HG03175 (cell line): ENCODE results near the gene ST3GAL4.

Source experiments
- ATAC-seq: cut with Tn5 transposase; IDR thresholded peaks from one replicate; pipeline ENCODE4 v1.9.1; 2021; ENCODE audit warnings: mild to moderate bottlenecking, moderate library complexity; ENCODE audit not compliant: unreplicated experiment

Gene ST3GAL4

DNA sequence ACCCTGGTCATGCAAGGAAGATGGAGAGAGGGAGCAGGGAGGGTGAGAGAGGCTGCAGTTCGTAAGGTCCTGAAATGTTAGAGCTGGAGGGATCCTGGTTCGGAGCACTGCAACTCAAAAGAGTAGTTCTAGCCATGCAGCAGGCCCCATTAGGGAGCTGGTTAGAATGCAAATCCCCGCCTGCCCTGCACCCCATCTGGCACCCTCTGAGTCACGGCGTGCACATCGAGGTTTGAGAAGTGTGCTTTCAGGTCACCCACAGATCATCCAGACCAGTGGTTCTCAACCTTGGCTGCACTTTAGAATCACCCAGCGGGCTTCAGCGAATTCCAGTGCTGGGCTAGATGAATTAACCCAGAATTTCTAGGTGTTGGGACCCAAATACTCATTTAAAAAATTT lies 48.2 kb downstream of the ST3GAL4 start:
- ATAC-seq: peak; percentile 99

DNA sequence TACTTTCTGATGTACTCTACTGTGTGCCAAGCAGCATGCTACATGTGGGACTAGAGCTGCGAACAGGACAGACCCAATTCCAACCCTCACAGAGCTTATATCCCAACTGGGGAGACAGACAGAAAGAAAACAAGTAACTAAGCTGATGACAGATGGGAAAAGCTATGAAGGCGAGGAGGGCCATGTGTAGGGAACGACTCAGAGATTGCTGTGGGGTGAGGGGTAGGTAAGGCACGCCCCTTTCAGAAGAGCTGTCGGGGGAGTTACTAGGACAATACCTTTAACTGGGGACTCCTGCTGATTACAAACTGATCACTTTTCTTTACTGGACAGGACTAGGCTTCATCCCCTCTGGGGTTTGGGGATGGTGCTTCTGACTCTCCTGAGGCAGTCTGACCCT lies 48.9 kb downstream of the ST3GAL4 start:
- ATAC-seq: no peak

DNA sequence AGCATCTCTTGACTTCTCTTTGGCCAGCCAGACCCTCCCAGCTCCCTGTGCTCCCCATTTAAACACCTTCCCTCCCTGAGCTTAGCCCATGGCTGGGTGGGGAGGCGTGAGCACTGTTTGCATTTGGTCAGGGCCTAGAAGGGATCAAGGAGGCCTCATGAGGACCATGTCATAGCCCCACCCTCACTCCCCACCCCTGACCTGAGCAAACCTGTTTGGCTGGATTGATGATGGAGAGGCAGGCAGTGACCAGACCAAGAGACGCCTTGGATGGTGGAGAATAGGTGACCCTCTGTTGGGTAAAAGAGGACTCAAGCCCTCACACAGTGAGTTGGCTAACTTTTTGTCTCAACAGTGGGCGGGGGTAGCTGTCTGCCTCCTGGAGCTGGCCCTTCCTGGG lies 49.9 kb downstream of the ST3GAL4 start:
- ATAC-seq: no peak

DNA sequence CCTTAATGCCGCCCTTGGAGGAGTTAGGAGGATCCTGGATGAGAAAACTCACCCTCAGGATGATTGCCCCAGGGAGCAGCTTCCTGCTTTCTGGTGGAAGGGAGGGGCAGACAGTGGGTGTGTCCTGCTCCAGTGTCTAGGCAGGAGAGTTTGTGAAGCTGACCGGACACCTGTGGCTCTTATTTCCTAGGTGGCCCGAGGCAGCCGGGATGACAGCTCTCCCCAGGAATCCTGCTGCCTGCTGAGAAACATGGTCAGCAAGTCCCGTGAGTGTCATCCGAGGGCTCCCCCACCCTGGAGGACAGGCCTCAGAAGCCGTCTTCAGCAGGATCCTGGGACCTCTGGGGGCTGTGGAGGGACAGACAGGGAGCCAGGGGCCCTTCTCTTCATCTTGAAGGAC lies 50.4 kb downstream of the ST3GAL4 start:
- no peak for ATAC-seq

DNA sequence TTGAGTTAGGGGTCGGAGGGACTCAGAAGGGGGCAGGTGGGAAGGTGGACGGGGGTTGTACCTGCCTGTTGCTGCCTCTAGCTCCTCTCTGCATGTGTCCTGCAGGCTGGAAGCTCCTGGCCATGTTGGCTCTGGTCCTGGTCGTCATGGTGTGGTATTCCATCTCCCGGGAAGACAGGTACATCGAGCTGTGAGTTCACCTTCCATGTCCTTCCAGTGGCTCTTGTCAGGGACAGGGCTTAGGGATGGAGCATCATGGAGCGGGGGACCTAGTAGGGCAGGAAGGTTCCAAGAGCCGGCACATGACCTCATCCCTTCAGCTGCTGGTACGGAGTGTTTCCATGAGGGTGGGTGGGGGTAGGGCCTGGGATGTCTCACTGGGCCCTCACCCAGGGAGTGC lies 50.9 kb downstream of the ST3GAL4 start:
- no peak for ATAC-seq

DNA sequence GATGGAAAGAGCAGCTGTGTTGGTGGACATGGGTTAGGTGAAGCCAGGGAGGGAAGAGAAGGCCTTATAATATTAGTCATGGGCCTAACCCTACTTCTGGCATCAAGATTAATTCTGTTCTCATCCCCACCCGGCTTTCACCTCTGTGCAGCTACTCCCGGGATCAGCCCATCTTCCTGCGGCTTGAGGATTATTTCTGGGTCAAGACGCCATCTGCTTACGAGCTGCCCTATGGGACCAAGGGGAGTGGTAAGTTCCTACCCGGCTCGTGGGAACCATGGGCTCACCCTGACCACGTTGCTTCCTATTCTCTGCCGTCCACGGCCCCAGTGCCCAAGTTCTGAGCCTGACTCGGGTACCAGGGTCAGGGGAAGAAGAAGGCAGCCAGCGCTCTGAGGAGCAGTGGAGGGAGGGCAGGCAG lies 51.6 kb downstream of the ST3GAL4 start:
- ATAC-seq: no peak

DNA sequence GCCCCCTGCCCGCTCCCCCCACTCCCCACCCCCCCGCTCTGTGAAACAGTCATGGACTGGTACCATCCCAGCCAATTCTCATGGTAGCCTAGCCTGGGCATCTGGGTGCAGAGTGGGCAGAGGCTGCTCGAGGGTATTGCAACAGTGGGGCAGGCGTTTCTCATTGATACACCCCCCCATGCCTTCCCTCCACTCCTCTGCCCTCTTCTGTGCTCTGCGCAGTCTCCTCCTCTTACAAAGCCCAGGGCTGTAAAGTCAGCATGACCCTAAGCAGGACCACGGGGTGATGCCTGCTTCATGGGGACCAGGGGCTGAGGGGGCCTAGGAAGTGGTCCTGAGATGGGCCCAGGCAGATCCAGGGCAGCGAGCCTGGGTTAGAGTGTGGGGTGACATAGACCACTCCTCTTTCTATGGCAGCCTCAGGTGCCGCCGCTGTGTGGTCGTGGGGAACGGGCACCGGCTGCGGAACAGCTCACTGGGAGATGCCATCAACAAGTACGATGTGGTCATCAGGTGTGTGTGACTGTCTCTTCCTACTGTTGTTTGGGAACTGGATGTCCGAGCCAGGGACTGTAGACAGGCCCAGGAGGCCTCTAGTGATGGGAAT lies 52.3 kb downstream of the ST3GAL4 start:
- ATAC-seq: no peak

DNA sequence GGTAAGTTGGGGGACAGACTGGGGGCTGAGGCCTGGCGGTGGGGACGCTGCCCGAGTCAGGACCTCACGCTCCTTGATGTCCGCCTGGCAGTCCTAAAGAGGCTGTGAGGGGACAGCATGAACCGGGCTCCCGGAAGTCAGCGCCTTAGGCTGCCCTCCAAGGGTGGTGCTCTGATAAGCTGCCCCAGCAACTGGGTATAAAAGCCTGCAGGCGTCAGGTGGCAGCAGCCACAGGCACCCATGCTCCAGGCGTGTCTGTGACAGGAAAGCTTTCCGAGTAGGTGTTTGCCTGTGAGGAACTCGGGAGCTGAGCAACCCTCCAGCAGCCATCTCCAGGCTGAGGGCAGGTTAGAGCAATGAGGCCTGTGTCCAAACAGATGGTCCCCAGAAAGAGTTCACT lies 53.0 kb downstream of the ST3GAL4 start:
- no peak for ATAC-seq

DNA sequence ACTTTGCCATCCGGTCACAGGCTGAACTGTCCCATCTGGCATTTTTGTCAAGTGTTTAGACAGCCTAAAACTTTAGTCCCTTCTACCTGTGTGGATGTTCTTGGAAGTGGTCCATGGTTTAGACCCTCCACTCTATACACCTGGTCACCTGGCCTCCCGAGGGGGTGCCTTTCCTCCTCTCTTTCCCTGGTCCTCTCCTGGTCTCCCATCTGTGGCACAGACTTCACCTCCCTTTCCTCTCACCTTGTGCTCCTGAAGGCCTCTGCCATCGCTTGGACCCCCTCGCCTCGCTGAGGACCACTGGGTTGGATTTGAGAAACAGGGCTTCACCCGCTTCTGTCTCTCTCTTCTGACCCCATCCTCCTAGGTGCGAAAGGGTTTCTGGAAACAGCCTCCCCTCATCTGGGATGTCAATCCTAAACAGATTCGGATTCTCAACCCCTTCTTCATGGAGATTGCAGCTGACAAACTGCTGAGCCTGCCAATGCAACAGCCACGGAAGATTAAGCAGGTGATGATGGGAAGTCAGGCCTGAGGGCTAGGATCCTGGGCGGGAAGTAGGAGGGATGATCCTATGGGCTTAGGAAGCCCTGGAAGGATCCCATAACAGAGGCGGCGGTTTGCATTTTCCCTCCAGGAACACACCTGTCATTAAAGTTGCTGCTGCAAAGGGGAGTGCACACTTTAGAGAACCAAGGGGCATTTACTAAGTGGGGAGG lies 53.6 kb downstream of the ST3GAL4 start:
- no peak for ATAC-seq

DNA sequence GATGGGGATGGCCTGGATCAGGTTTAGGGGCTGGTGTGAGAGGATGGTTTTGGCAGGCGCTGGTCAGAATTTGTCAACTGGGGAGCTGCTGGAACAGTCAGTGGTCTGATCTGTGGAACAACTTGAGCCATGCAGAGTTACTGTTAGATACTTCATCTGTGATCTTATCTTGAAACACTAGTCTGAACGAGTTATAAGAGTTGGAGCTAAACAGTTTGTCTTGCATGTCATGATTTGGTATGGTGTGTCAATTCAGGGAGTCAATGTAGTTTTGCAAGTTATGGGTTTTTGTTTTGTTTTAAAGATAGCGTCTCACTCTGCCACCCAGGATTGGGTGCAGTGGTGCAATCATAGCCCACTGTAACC lies 54.1 kb downstream of the ST3GAL4 start:
- no peak for ATAC-seq

DNA sequence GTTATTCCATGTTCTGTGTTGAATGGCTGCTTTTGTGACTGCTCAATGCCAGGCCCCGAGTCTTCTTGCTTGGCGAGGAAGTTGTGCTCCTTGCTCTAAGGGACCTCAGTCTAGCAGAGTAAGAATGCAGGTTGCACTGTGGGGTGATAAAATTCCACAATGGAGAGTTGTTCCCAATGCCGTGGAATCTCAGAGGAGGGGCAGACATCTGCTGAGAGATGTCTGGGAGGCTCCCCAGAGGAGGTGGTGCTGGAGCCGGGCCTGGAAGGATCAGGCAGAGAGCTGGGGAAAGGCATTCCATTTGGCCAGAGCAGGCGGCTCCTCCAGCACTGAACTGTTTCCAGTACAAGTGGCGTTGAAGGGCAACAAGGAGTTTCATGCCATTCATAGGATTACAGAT lies 55.2 kb downstream of the ST3GAL4 start:
- no peak for ATAC-seq

DNA sequence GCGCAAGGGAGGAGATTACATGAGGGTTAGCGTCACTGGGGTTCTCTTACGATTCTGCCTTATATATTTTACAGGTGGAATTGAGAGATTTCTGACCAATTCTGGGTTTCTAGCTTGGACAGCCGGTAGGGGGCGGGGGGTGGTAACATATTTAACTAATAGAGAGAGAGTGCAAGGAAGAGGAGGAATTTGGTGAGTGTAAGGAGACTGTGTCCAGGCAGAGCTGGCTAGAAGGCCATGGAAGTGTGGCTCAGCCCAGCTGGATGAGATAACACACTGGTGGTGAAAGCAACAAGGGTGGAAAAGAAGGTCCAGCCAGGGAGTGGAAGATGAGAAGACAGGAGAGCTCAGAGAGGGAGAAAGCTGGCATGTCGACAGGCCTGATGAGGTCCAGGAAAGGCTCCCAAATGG lies 56.5 kb downstream of the ST3GAL4 start:
- no peak for ATAC-seq

DNA sequence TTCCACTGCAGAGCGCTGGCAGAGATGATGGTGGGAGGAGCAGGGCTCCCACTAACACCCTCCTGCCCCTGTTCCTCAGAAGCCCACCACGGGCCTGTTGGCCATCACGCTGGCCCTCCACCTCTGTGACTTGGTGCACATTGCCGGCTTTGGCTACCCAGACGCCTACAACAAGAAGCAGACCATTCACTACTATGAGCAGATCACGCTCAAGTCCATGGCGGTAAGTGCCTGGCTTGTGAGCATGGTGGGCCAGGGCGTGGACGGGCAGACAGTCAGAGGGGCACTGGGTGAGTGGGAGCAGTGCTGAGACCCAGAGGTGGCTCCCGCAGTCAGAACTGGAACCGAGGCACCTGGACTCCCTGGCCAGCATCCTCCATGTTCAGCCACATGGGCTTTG lies 57.9 kb downstream of the ST3GAL4 start:
- ATAC-seq: no peak

DNA sequence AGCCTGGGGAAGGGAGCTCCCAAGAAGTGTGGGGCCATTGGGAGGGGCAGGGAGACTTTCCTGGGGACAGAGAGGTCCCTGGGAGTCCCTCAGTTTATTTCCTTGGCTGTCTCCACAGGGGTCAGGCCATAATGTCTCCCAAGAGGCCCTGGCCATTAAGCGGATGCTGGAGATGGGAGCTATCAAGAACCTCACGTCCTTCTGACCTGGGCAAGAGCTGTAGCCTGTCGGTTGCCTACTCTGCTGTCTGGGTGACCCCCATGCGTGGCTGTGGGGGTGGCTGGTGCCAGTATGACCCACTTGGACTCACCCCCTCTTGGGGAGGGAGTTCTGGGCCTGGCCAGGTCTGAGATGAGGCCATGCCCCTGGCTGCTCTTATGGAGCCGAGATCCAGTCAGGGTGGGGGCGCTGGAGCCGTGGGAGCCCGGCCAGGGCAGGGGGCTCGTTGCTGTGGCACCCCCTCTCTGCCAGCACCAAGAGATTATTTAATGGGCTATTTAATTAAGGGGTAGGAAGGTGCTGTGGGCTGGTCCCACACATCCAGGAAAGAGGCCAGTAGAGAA lies 58.4 kb downstream of the ST3GAL4 start:
- no peak for ATAC-seq

DNA sequence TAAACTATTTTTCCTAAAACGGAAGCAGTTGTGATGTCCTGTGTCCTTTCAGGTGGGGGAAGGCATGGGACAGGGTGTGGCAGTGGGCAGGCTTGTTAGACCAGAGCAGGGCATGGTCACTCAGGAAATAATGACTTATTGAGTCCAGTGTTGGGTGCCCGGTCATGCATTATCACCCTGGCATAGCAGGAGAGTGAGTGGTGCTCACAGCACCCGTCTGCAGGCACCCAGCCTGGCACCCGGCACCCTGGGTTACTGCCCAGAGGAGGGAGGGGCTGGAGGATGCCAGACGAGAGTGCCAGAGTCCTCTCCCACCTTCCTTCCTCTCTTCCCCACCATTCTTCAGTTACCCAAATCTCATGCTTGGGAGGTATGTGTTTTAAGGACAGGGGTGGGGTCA lies 59.1 kb downstream of the ST3GAL4 start:
- no peak for ATAC-seq

DNA sequence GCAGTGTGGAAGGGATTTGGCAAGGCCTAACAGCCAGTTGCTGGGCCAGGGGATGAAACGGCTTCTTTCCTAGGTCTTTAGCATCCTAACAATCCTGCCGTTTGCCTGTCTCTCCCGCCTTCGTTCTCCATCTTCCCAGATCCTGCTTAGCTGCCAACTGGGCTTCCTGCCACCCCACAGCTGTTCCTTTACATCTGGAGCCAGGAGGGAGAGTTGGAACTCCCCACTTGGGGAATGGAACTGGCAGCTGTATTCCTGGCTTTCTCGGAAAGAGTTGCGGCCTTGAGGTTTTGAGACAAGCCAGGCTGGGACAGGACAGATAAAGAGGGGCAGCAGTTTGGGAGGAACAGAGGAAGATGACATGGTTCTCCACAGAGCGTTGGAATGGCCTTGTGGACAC lies 59.6 kb downstream of the ST3GAL4 start:
- no peak for ATAC-seq

DNA sequence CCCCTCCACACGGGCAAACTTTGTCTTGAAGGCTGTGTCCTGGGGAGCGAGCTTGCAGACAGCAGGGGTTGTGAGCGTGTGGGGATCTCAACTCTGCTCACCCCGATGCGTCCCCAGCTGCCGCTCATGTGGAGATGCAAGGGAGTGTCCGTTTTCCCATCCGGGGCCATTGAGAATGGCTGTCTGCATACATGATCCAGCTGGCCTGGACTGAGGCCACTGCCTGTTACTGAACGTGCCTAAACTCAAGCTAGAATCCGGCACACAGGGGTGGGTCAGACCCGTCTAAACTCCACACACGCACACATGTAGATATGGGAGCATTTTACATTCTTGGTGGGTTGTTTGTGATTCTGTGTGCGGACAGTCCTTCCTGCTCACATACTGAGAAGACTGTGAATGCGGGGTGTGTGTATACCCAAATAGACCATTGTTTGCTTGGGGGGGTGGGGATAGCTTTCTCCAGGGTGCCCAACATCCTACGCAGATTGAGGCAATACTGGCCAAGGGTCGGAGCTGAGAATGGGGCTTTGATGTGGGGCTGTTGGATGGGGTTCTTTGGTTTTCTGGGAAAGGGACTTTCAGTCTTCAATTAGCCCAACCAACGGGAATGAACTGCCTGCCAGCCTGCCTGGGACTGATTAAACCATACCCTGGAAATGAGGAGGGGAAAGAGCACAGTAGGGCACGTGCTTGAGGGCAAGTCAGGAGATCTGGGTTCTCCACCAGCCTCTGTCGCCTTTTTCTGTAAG lies 60.4 kb downstream of the ST3GAL4 start:
- ATAC-seq: no peak

DNA sequence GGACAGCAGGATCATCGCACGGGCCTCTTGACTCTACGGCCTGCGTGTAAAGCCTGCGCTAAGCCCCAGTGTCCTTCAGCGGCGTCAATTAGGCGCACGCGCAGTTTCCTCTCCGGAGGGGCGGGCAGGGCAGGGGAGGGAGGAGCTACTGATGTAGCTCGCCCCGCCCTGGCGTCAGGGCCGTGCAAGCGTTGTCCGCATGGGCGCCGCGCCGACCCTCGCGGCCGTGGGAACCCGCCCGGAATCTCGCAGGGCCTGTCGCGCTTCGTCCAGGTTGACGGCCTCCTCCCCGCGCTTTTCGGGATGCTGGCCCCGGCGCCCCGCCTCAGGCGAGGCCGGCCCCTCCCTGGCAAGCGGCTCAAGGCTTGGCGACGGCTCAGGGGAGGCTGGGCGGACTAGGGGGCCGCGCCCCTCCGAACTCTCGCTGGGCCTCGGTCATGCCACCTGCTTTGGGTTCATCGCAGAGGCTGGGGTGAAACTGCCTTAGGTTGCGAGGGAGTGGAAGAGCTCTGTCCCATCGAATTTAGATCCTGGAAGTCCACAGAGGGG lies 61.1 kb downstream of the ST3GAL4 start:
- peak; percentile 86 for ATAC-seq

DNA sequence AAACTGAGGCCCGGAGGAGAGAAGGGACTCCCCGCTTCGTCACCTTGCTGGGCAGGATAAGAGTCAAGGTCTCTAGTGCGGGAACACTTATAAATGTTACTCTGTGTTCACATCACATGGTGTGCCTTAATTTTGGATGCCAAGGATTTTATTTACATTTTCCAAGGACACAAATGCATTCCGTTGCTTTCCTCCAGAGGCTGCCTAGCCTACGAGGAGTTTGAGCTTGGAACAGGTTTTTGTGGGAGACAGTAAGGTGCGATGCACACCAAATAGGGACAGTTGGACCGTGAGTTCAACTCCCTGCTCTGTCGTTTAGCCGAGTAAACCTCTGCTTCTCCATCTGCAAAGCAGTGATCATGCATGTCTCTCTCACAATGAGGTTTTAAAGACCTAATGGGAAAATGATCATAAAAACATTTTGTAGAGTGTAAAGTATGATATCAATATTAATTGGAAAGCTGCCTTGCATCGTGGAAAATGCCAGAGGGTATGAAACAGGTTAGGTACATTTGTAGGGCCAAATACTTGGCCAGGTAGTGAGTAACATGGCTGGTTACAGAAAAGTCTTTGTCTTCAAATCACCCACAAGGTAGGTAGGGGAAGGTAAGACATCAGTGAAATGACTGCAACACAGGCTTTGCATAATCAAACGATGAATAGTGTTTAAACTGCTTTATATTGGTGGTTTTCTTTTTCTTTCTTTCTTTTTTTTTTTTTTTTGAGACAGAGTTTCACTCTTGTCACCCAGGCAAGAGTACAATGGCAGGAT lies 61.8 kb downstream of the ST3GAL4 start:
- no peak for ATAC-seq

DNA sequence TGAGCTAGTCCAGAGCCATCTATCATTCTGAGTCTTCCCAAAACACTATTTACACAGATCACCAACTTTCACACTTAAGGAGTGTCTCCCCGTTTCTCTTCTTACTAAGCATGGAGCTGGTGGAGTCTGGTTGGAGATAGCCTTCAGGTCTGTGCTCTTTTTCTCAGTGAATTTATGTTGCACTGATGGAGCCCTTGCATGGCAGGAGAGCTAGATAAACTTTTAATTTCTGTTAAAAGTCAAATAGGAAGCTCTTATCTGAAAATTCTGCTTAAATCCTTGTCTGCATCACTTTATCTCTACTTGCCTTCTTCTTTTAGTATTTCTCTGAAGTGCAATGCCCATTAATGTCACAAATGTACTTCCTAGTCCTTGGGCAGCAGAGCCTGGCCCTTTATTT lies 63.4 kb downstream of the ST3GAL4 start:
- no peak for ATAC-seq
